Astrocyte of the cerebellum (primary cell): Measurements from ENCODE around the gene HSPA14.

ENCODE experiments used
- DNase-seq: peaks from one replicate; pipeline ENCODE4 v3.0.0-alpha.2; 2011; ENCODE audit warnings: low read depth
- H3K4me3 ChIP-seq: 2 replicates; pipeline ENCODE4 v1.5.1; 2011; ENCODE audit warnings: mild to moderate bottlenecking, low read depth, low read length, moderate library complexity
- CTCF ChIP-seq: IDR thresholded peaks from 2 replicates; pipeline ENCODE4 v1.5.1; 2012; ENCODE audit warnings: low read length, low read depth, moderate library complexity, mild to moderate bottlenecking; ENCODE audit errors: missing control alignments
- in situ Hi-C: cut with HindIII; loops from 2 replicates; pipeline ENCODE4 v1.10.0; 2017; ENCODE audit warnings: low sequenced_read_pairs

The HSPA14 gene

GRCh38 chr10:14873090-14873760 lies 35.1 kb downstream of the HSPA14 start:
- TF ChIP-seq CTCF, result no peak
- in situ Hi-C loops, result no loop called here
- H3K4me3 ChIP-seq, result no peak overlapping the region
- DNase-seq, result peak; percentile 26

GRCh38 chr10:14875941-14876340 lies 37.8 kb downstream of the HSPA14 start:
- H3K4me3 ChIP-seq, result no peak overlapping the region
- DNase-seq, result no peak
- no peak for TF ChIP-seq CTCF
- in situ Hi-C loops, result no loop called here

GRCh38 chr10:14876764-14877163 lies 38.7 kb downstream of the HSPA14 start:
- no peak for DNase-seq
- in situ Hi-C loops, result no loop called here
- no peak for TF ChIP-seq CTCF
- H3K4me3 ChIP-seq, result peak overlapping the region; percentile 97

GRCh38 chr10:14878266-14879123 lies 40.4 kb downstream of the HSPA14 start, which contains the start of gene SUV39H2:
Gene SUV39H2 (plus strand): TSS chr10:14878866. CDS start chr10:14878889, 23 bp downstream.
- peak; percentile 87 for DNase-seq
- in situ Hi-C loops, result no loop called here
- TF ChIP-seq CTCF, result no peak
- peak within 1 kb of the TSS; percentile 97 for H3K4me3 ChIP-seq

- DNase-seq, result no peak
- H3K4me3 ChIP-seq, result peak overlapping the region; percentile 97
- TF ChIP-seq CTCF, result no peak
- in situ Hi-C loops, result no loop called here
Observed at GRCh38 chr10:14879124-14879927, 41.2 kb downstream of the HSPA14 start.

- H3K4me3 ChIP-seq, result peak overlapping the region; percentile 97
- in situ Hi-C loops, result no loop called here
- no peak for DNase-seq
- no peak for TF ChIP-seq CTCF
Observed at GRCh38 chr10:14879928-14880193, 41.8 kb downstream of the HSPA14 start.
